HepG2 (cell line): ENCODE data around the gene TMC2. TPM values are rescaled to one million over a fixed set of nuclear protein-coding genes. Genes with fewer than 3 reads are reported as not detected.

Experiments
- BRD4 ChIP-seq: sonication (generic); formaldehyde crosslinking; IDR thresholded peaks from 2 replicates; pipeline ENCODE4 v1.4.0; 2020; ENCODE audit warnings: missing genetic modification reagents
- DRAP1 ChIP-seq: IDR thresholded peaks from 2 replicates; pipeline ENCODE4 v1.6.1; 2016; ENCODE audit warnings: missing genetic modification reagents, missing compliant biosample characterization
- FOXO4 ChIP-seq: sonication (generic); formaldehyde crosslinking; conservative IDR thresholded peaks from 2 replicates; pipeline ENCODE4 v1.8.1; 2023; ENCODE audit warnings: missing genetic modification reagents
- JUNB ChIP-seq: sonication (generic); formaldehyde crosslinking; IDR thresholded peaks from 2 replicates; pipeline ENCODE4 v1.8.0; 2022; ENCODE audit warnings: missing genetic modification reagents, mild to moderate bottlenecking, borderline replicate concordance
- KDM5B ChIP-seq: sonication (generic); formaldehyde crosslinking; IDR thresholded peaks from 2 replicates; pipeline ENCODE4 v1.4.0; 2020; ENCODE audit warnings: missing genetic modification reagents, mild to moderate bottlenecking, borderline replicate concordance
- POGK ChIP-seq: sonication (generic); formaldehyde crosslinking; conservative IDR thresholded peaks from 2 replicates; pipeline ENCODE4 v1.8.0; 2022; ENCODE audit warnings: mild to moderate bottlenecking, moderate library complexity, missing genetic modification reagents
- THAP9 ChIP-seq: sonication (generic); formaldehyde crosslinking; IDR thresholded peaks from 2 replicates; pipeline ENCODE4; 2020; ENCODE audit warnings: missing genetic modification reagents, mild to moderate bottlenecking, borderline replicate concordance
- ZBTB14 ChIP-seq: sonication (generic); formaldehyde crosslinking; IDR thresholded peaks from 2 replicates; pipeline ENCODE4 v1.4.0; 2020; ENCODE audit warnings: missing genetic modification reagents
- ZIK1 ChIP-seq: sonication (generic); formaldehyde crosslinking; IDR thresholded peaks from 2 replicates; pipeline ENCODE4 v1.5.0; 2020; ENCODE audit warnings: mild to moderate bottlenecking, low read depth, missing genetic modification reagents, borderline replicate concordance
- ZNF407 ChIP-seq: sonication (generic); formaldehyde crosslinking; IDR thresholded peaks from one replicate; pipeline ENCODE4 v1.5.1; 2020; ENCODE audit warnings: mild to moderate bottlenecking, missing genetic modification reagents; ENCODE audit errors: not compliant biosample characterization
- polyA plus RNA-seq, 8 experiments: library from polyadenylated mRNA; depleted of rRNA in 3 of 8; stranded (reverse) in 7 of 8; unstranded in 1 of 8; fragments of >200 nt; fragmentation: Illumina TruSeq in 4 of 8; extraction: Trizol in 4 of 8; gene quantifications; 2 replicates each; pipeline versions ENCODE4 v1.2.1 to v1.2.3, GENCODE V29; 2011 to 2016; ENCODE audit warnings: low read depth in 4 of 8, missing spikeins in 1 of 8, mixed read lengths in 1 of 8; ENCODE audit not compliant: insufficient read depth in 1 of 8
- total RNA-seq, 5 experiments: library from RNA; depleted of rRNA; stranded (reverse); fragments of >200 nt; fragmentation: Illumina TruSeq; extraction: Trizol; gene quantifications; 2 replicates each; pipeline ENCODE4 v1.2.3, GENCODE V29; 2016; ENCODE audit warnings: low read depth in 1 of 5

The TMC2 gene
- total and polyA plus RNA-seq, 2 of the 13 experiments (the other 11 are each of a cell fraction or from before 2014, with no cell fraction given) = not detected

- TF ChIP-seq ZNF407 = no peak
- no peak for TF ChIP-seq ZBTB14
- TF ChIP-seq POGK (CRISPR knock-in tag) = 0 out of 2 replicates have a peak, but pooled peaks have one; percentile 37
- peak; percentile 61; the same call in 1 of the 2 replicates for TF ChIP-seq THAP9 (CRISPR knock-in tag)
- TF ChIP-seq FOXO4 (CRISPR knock-in tag) = no peak
- no peak for TF ChIP-seq JUNB (CRISPR knock-in tag)
- no peak; the same call in 1 of the 2 replicates for TF ChIP-seq DRAP1 (CRISPR knock-in tag)
- TF ChIP-seq BRD4 = 0 out of 2 replicates have a peak, but pooled peaks have one; percentile 3
- TF ChIP-seq ZIK1 (CRISPR knock-in tag) = peak; percentile 9; the same call in 1 of the 2 replicates
- 0 out of 2 replicates have a peak, but pooled peaks have one; percentile 6 for TF ChIP-seq KDM5B (CRISPR knock-in tag)
Measured at GRCh38 chr20:2524709-2525506, 11.5 kb upstream of the TMC2 start (continued).
